ENCODE results near the gene PHACTR3.
"Not testable (repeated sequence)": the region's sequence is repeated elsewhere in the genome, so short reads cannot be mapped to it uniquely, and the experiment has no call there.

PHACTR3 gene

GRCh38 chr20:59856526-59856925 lies 252.2 kb downstream of the PHACTR3 start:
- H2BK12ac ChIP-seq (ENCODE audit: low read length in 2 of 2); H3K14ac ChIP-seq (ENCODE audit: low read length in 2 of 2); H3K18ac ChIP-seq (ENCODE audit: low read depth in 1 of 2, low read length in 2 of 2); H3K4me1 ChIP-seq (ENCODE audit: control insufficient read depth, insufficient read depth, low read depth, low read length); H3K9me3 ChIP-seq (ENCODE audit: control insufficient read depth, low read length); H3K4me3 ChIP-seq (ENCODE audit: insufficient read depth in 1 of 2, low read depth in 1 of 2, low read length in 2 of 2); H3K79me1 ChIP-seq (replicated peaks; ENCODE audit: low read length, poor library complexity, severe bottlenecking); H4K91ac ChIP-seq (ENCODE audit: low read length); H3K27me3 ChIP-seq (ENCODE audit: control insufficient read depth in 1 of 2, insufficient read depth in 1 of 2, low read length in 2 of 2); H2AK5ac ChIP-seq (ENCODE audit: low read length, severe bottlenecking); H3K36me3 ChIP-seq (ENCODE audit: control insufficient read depth in 1 of 2, insufficient read depth in 2 of 2, low read depth in 1 of 2, low read length in 2 of 2); H3K4me2 ChIP-seq (ENCODE audit: low read length, poor library complexity, severe bottlenecking); DNase-seq; H3K27ac ChIP-seq (ENCODE audit: low read length, poor library complexity, severe bottlenecking); H3K23ac ChIP-seq (ENCODE audit: low read length in 2 of 2); H2BK120ac ChIP-seq (ENCODE audit: low read depth, low read length); H4K8ac ChIP-seq (ENCODE audit: low read length); H2BK5ac ChIP-seq (ENCODE audit: low read depth, low read length, poor library complexity, severe bottlenecking); H2AFZ ChIP-seq (ENCODE audit: low read depth, low read length); H3K9ac ChIP-seq (ENCODE audit: low read length); H2BK15ac ChIP-seq (ENCODE audit: low read depth, poor library complexity, severe bottlenecking); H3K4ac ChIP-seq (ENCODE audit: low read depth in 1 of 2, low read length in 2 of 2): not testable (repeated sequence)
- no CpG with 5 or more reads among the region's 1 CpG for WGBS

- H3K9ac ChIP-seq (ENCODE audit: low read length); H2AFZ ChIP-seq (ENCODE audit: low read depth, low read length); DNase-seq; H3K9me3 ChIP-seq (ENCODE audit: control insufficient read depth, low read length); H2BK15ac ChIP-seq (ENCODE audit: low read depth, poor library complexity, severe bottlenecking); H3K4me3 ChIP-seq (ENCODE audit: insufficient read depth in 1 of 2, low read depth in 1 of 2, low read length in 2 of 2); H4K8ac ChIP-seq (ENCODE audit: low read length); H3K36me3 ChIP-seq (ENCODE audit: control insufficient read depth in 1 of 2, insufficient read depth in 2 of 2, low read depth in 1 of 2, low read length in 2 of 2); H3K23ac ChIP-seq (ENCODE audit: low read length in 2 of 2); H3K79me1 ChIP-seq (replicated peaks; ENCODE audit: low read length, poor library complexity, severe bottlenecking); H2BK5ac ChIP-seq (ENCODE audit: low read depth, low read length, poor library complexity, severe bottlenecking); H2BK120ac ChIP-seq (ENCODE audit: low read depth, low read length); H3K18ac ChIP-seq (ENCODE audit: low read depth in 1 of 2, low read length in 2 of 2); H3K4me2 ChIP-seq (ENCODE audit: low read length, poor library complexity, severe bottlenecking); H4K91ac ChIP-seq (ENCODE audit: low read length); H2AK5ac ChIP-seq (ENCODE audit: low read length, severe bottlenecking); H3K4ac ChIP-seq (ENCODE audit: low read depth in 1 of 2, low read length in 2 of 2); H3K27ac ChIP-seq (ENCODE audit: low read length, poor library complexity, severe bottlenecking); H3K4me1 ChIP-seq (ENCODE audit: control insufficient read depth, insufficient read depth, low read depth, low read length); H3K14ac ChIP-seq (ENCODE audit: low read length in 2 of 2); H2BK12ac ChIP-seq (ENCODE audit: low read length in 2 of 2); H3K27me3 ChIP-seq (ENCODE audit: control insufficient read depth in 1 of 2, insufficient read depth in 1 of 2, low read length in 2 of 2): not testable (repeated sequence)
- WGBS, result 53% methylated on average over 4 of the region's 5 CpGs
Observed at GRCh38 chr20:59856941-59857340, 252.6 kb downstream of the PHACTR3 start.

GRCh38 chr20:59857966-59858365 lies 253.6 kb downstream of the PHACTR3 start:
- Histone ChIP-seq H2AFZ (ENCODE audit: low read depth, low read length) (no peak overlapping the region), H3K36me3 (ENCODE audit: control insufficient read depth in 1 of 2, insufficient read depth in 2 of 2, low read depth in 1 of 2, low read length in 2 of 2) (no peaks in the 10 kb centered on the region), H3K4ac (ENCODE audit: low read depth in 1 of 2, low read length in 2 of 2) (no peak overlapping the region), H3K27me3 (ENCODE audit: control insufficient read depth in 1 of 2, insufficient read depth in 1 of 2, low read length in 2 of 2) (no peaks in the 10 kb centered on the region), H3K79me1 (replicated peaks; ENCODE audit: low read length, poor library complexity, severe bottlenecking) (no peaks in the 10 kb centered on the region), H4K8ac (ENCODE audit: low read length) (no peak overlapping the region), H3K9me3 (ENCODE audit: control insufficient read depth, low read length) (peaks cover 5% of the 10 kb centered on the region), H2BK12ac (ENCODE audit: low read length in 2 of 2) (no peak overlapping the region), H3K4me1 (ENCODE audit: control insufficient read depth, insufficient read depth, low read depth, low read length) (no peaks in the 10 kb centered on the region), H3K14ac (ENCODE audit: low read length in 2 of 2) (no peak overlapping the region), H3K9ac (ENCODE audit: low read length) (no peak overlapping the region), H3K18ac (ENCODE audit: low read depth in 1 of 2, low read length in 2 of 2) (no peak overlapping the region), H3K4me2 (ENCODE audit: low read length, poor library complexity, severe bottlenecking) (no peak overlapping the region), H4K91ac (ENCODE audit: low read length) (no peak overlapping the region), H3K4me3 (ENCODE audit: insufficient read depth in 1 of 2, low read depth in 1 of 2, low read length in 2 of 2) (no peak overlapping the region), H3K23ac (ENCODE audit: low read length in 2 of 2) (no peak overlapping the region), H3K27ac (ENCODE audit: low read length, poor library complexity, severe bottlenecking) (no peak overlapping the region), H2BK5ac (ENCODE audit: low read depth, low read length, poor library complexity, severe bottlenecking) (no peak overlapping the region), H2AK5ac (ENCODE audit: low read length, severe bottlenecking) (no peak overlapping the region), H2BK120ac (ENCODE audit: low read depth, low read length) (no peak overlapping the region), H2BK15ac (ENCODE audit: low read depth, poor library complexity, severe bottlenecking) (no peak overlapping the region)
- no peak for DNase-seq
- 43% methylated on average over 2 of the region's 2 CpGs for WGBS

GRCh38 chr20:59858425-59858824 lies 254.1 kb downstream of the PHACTR3 start:
- no peak overlapping the region for H3K14ac ChIP-seq (ENCODE audit: low read length in 2 of 2)
- no peak overlapping the region for H2AK5ac ChIP-seq (ENCODE audit: low read length, severe bottlenecking)
- H3K27ac ChIP-seq (ENCODE audit: low read length, poor library complexity, severe bottlenecking), result no peak overlapping the region

More at GRCh38 chr20:59858425-59858824, 254.1 kb downstream of the PHACTR3 start:
- Histone ChIP-seq H2BK120ac (ENCODE audit: low read depth, low read length) (no peak overlapping the region), H3K9me3 (ENCODE audit: control insufficient read depth, low read length) (peaks cover 5% of the 10 kb centered on the region), H3K4me3 (ENCODE audit: insufficient read depth in 1 of 2, low read depth in 1 of 2, low read length in 2 of 2) (no peak overlapping the region), H3K4me1 (ENCODE audit: control insufficient read depth, insufficient read depth, low read depth, low read length) (no peaks in the 10 kb centered on the region), H3K23ac (ENCODE audit: low read length in 2 of 2) (no peak overlapping the region), H2BK15ac (ENCODE audit: low read depth, poor library complexity, severe bottlenecking) (no peak overlapping the region), H3K4me2 (ENCODE audit: low read length, poor library complexity, severe bottlenecking) (no peak overlapping the region), H4K91ac (ENCODE audit: low read length) (no peak overlapping the region), H2BK12ac (ENCODE audit: low read length in 2 of 2) (no peak overlapping the region), H3K79me1 (replicated peaks; ENCODE audit: low read length, poor library complexity, severe bottlenecking) (no peaks in the 10 kb centered on the region), H3K9ac (ENCODE audit: low read length) (no peak overlapping the region), H3K27me3 (ENCODE audit: control insufficient read depth in 1 of 2, insufficient read depth in 1 of 2, low read length in 2 of 2) (no peaks in the 10 kb centered on the region), H3K36me3 (ENCODE audit: control insufficient read depth in 1 of 2, insufficient read depth in 2 of 2, low read depth in 1 of 2, low read length in 2 of 2) (no peaks in the 10 kb centered on the region), H2BK5ac (ENCODE audit: low read depth, low read length, poor library complexity, severe bottlenecking) (no peak overlapping the region), H3K18ac (ENCODE audit: low read depth in 1 of 2, low read length in 2 of 2) (no peak overlapping the region), H4K8ac (ENCODE audit: low read length) (no peak overlapping the region), H3K4ac (ENCODE audit: low read depth in 1 of 2, low read length in 2 of 2) (no peak overlapping the region), H2AFZ (ENCODE audit: low read depth, low read length) (no peak overlapping the region)
- 48% methylated on average over 2 of the region's 5 CpGs for WGBS
- DNase-seq, result no peak
